ENCODE measurements around the gene ACBD4.

GRCh38 chr17:45108595-45109521, 26.6 kb upstream of the ACBD4 start:
- TF ChIP-seq POLR2A (IDR thresholded peaks at IDR 0.05) (no peak), CTCF (IDR thresholded peaks at IDR 0.05) (no peak)
